Glomerular visceral epithelial cell (primary cell): Measurements from ENCODE around the gene AMOTL1.
"Not testable (repeated sequence)": the region's sequence is repeated elsewhere in the genome, so short reads cannot be mapped to it uniquely, and the experiment has no call there.

ENCODE experiments used
- DNase-seq: peaks from one replicate; pipeline ENCODE4 v3.0.0-alpha.2; 2016; ENCODE audit errors: extremely low spot score

Gene AMOTL1

DNA sequence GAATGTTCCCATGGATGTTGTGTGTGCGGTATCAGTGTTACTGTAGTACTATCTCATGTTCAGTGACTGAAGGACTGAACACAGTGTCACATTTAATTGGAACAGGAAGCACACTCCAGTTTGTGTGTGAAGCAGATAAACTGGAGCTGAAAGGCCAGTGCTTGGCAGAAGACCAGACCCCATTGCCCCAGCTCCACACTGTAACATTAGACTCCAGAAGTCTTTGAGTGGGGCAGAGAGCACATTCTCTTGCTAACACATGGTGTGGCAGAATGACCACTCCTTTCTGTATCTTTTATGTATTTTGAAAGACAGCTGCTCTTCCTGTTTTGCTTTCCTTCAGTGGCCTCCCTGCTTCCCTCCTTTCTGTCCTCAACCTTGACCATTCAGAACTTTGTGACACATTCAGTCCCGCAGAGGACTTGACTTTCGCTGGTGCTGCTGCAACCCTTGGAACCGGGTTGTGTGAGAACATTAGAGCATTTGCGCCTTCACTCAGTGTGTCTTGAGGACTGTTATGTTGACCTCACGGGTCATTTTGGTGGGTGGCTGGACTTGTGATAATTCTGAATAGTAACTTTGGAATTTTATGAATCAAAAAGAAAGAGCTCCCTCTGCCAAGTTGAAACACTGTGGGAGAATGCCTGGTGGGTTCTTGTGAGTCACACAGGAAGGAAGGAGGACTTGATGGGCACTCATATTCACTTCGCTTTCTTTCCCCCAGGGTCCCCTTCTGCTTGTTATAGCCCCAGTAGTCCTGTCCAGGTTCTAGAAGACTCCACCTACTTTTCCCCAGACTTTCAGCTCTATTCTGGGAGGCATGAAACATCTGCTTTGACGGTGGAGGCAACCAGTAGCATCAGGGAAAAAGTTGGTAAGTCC is 26.4 kb downstream of the AMOTL1 start:
- DNase-seq = peak; percentile 84

DNA sequence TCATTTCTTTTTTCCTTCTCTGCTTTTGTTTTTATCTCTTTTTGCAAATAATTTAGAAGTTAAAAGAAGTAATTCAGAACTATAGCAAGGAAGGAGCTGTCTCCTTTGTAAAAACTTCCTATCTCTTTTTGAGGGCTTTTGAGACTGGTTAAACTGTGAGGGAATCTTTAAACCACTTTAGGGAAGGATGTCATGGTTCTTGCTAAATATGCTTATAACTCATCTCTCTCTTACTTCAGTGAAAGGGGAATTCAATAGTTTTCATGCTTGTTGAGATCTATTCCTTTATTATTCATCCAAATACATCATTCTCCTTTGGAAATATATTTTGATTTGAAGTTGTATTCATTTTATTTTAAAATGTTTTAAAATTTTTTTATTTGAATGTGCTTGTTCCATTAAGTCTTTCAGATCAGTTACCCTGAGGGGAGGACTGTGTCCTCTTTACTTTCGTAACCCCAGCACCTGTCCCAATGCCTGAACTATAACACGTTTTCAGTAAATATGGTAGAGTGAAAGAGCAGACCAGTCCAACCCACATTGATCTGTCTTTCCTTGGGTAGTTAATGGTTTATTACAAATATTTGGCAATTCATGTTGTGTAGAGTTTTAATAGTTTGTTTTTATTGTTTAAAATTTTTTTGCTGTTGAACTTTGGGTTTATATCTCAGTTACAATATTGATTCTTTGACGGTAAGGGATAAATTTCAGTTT is 27.5 kb downstream of the AMOTL1 start:
- no peak for DNase-seq

DNA sequence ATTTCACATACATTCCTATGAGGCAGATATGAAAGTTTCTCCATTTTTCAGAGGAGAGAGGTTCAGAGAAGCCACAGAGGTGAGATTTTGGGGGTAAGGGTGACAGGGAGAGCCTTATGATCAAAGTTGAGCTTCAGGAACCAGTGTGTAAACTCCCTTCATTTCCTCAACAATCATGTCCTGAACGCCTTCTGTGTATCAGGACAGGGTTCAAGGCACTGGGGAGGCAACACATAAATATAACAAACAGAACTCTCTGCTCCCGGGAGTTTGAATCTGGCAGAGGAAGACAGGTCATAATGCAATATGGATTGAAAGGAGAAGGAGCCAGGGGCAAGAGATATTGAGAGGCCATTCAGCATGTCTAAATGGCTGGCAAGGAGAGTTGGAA is 28.0 kb downstream of the AMOTL1 start:
- DNase-seq = no peak

DNA sequence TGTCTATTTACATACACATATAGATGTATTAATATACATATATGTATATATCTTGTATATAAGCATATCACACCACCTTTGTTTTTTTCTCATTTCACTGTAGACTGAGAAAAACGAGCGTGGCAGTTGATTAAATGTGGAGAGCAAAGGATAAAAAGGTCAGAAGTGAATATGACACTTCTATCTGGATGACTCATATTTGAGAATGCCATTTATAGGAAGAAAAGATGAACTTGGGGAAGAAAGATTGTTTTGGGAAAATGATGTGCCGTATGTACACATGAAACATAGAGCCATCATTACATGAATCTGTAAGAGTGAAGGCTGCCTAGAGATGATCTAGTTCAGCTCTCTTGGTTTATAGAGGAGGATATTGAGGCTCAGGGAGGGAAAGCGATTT is 28.7 kb downstream of the AMOTL1 start:
- DNase-seq = no peak

DNA sequence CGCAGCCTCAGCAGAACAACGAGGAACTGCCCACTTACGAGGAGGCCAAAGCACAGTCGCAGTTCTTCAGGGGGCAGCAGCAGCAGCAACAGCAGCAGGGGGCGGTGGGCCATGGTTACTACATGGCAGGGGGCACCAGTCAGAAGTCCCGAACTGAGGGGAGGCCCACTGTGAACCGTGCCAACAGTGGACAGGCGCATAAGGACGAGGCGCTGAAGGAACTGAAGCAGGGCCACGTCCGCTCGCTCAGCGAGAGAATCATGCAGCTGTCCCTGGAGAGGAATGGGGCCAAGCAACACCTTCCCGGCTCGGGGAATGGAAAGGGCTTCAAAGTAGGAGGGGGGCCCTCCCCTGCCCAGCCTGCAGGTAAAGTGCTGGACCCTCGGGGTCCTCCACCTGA is 31.6 kb downstream of the AMOTL1 start:
- DNase-seq = no peak

DNA sequence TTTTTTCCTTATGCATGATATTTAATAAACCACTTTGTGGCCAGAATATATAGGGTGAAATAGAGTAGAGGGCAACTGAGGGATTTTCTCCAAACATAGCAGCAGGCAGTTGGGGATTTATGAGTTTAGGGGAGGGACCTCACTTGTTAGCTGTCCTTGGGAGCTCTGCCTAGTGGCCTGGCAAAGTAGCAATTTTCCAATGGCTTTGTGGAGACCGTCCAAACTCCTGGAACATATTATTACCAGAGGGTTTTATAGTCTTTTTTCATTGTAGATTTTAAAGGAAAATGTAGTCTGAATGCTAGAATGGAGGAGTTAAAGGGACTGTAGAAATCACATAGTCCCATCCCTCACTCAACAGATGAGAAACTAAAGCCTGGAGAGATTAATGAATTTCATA is 32.3 kb downstream of the AMOTL1 start:
- DNase-seq = no peak

DNA sequence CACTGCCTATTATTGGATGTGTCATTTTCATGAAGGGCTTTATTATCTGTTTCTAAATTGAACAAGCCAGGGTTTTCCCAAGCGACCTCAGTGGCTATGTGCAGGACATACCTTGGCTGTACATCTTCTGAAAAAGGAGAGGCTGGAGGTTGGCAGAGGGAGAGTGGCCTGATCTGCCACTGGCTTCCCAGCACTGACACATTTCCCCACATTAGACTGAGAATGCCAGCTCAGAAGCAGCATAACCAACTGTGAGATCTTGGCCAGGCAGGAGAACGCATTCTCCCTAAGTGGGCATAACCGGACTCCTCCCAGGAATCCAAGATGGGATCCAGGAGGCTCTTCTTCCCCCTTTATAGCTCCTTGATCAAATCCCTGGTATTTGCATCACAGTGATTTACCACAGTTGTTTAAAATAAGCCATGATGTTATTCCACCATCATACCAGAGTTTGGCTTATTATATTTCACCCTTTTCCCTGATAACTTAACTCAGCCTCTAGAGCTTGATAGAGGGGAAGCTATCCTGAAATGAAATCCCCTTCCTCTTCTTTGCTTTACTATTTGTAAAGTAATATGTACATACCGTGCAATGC is 33.8 kb downstream of the AMOTL1 start:
- DNase-seq = no peak

DNA sequence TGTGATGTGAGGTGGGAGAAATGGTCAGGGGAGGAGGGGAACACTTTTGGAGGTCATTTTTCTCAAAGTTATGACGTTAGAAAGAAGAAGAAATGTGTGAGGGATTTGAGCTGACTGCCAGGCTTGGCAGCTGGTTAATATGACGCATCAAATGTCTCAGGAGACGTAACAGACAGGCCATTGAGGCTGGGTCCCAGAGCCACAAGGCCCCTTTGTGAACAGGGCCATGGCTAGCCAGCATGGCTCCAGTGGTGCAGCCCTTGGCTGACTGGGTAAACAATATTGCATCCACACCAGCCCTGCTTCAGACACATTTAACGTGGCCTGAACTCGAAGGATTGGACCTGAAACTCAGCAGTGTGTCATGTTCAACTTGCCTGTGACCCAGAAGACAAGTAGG is 34.3 kb downstream of the AMOTL1 start:
- DNase-seq = no peak

DNA sequence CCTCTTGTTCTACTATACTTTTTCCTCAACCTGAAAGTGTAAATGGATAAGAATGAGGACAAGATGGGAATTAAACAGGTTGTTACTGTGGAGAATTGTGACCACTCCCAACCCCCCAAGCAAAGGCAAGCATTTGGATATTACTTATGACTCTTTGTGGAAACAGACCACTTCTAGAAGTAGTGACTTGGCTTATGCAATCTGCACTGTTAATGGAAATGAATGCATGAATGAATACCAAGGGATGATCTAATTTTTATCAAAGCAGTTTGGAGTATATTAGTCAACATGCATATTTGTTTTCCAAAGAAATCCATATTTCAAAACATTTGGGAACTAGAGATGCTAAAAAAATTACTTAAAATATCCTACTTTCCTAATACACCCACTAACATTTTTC is 35.3 kb downstream of the AMOTL1 start:
- no peak for DNase-seq

DNA sequence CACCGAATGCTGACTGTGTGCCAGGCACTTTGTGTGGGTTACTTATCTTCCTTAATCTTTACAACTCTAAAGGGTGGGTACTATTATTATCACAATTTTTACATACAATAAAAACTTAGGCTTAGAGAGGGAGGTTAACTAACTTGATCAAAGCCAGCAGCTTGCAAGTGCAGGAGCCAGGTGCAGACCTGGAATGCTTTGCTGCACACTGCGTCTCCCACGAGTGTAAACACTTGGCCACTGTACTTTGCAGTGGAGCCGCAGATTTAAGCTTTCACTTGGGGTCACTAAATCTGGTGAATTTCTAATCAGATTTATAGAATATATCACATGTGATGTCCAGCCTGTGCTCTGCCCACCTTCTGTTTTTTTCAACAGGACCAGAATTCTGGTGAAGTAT is 36.7 kb downstream of the AMOTL1 start:
- DNase-seq = no peak

DNA sequence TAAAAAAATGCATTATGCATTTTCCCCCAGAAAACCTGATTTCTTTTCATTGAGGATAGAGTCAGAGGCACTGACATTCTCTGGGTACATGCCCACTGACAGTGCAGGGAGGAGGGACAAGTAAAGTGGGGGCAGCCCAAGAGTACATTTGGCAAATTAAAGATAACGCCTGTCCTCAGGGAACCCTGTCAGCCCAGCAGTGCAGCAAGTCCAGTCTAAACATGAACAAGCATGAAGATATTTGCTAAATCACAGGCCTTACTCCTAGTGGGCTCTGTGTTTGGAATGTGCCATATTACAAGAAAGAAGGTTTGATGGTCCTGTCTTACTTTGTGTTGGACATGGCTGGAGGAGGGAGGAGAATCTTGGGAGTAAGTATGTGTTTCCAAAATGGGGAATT is 37.9 kb downstream of the AMOTL1 start:
- DNase-seq = no peak

DNA sequence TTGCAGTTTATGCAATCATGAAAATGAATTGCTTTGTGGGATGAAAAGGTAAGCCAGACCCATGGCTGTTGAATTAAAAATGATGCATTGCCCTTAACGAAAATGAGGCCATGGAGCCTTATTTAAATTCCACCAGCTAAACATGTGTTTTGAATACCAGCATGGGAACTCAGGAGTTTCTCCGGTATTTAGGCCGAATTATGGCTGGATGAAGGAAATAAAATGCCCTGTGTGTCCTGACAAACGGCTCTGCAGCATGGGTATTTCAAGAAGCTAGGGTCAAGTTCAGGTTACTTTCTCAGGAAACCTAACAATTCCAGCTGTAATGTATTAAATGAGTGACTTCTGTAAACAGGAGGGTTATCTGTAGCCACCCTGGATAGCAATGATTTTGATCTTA is 38.3 kb downstream of the AMOTL1 start:
- no peak for DNase-seq

DNA sequence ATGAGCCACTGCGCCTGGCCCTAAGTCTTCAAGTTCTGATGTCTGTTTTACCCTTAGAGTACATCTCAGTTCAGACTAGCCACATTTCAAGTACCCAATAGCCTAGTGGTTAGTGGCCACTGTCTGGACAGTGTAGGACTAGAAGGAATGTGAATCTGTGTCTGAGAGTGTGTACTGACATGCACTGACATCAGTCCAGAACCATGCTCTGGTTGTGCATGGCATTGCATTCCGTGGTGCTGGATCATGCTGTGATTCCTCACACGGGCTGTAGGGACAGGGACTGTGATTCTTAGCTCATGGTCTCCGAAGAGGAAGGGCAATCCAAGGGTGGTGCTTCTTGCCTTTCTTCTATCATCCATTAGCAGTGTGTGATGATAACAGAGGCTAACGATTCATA is 41.1 kb downstream of the AMOTL1 start:
- DNase-seq = no peak

DNA sequence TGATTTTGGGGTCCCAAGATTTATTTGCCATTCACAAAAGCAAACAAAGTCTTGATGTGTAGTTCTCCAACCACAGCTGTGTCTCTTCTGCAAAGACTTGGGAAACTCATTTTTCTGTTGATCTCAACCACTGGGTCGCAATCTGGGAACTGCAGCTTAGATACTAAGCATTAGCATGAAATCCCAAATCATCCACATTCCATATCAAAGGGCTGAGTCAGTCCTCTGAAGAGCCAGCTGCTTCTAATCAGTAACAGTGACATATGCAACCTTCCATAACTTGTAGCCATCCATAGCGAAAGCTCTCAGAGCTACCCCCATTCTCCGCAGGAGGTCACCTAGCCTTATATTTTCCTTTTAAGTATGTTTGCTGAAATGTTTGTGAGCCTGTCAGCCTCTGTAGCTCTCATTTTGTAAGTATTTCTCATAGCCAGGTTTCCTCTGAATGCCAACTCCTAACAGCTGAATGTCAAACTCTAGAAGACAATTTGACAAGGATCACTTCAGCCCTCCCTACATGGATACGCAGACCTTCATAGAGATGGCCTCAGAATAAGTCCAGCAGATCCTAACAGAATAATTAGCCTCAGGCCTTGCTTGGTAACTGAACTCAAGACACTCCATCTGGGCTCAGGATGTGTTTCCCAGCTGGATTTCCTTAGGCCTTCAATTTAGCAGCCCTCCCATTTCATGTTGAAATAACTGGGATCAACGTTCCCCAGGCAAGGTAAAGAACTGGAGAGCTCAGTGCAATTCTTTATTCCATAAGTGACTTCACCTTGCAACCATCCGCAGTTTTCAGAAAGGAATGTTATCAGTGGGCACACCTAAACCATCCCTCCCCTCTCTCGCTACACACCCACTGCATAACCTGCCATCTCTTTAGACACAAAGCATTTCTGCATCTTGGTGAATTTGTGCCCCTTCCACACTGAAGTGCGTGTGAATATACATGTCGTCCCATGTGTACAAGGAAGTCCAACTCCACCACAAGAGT is 44.9 kb downstream of the AMOTL1 start:
- DNase-seq = not testable (repeated sequence)

DNA sequence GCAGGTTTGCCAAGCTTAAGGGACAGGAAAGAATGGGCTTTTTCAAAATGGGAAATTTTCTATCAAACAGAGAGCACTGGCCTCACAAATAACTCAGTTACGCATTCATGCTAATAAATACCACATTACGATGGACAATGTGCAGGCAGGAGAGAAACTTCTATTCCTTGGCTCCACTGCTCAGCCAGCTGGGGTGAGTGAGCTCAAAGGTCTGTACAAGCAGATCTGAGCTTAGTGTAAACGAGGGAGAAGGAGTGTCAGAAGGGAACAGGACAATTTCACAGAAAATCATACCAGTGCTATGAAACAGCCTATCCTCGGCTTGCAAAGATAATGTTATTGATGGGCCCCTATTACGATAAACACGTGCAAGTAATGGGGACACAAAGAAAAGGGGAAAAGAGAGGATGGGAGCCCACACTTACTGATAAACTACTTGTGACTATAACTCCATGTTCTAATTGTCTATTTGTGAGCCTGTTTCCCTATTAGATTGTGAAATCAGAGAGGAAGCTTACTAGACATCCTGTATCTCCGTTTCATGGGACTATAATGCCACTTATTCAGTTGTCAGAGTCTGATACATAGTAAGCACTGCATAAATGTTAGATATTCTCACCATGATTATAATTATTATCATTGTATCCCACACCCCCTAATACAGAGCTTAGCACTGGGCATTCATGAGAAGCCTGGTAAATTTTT is 46.3 kb downstream of the AMOTL1 start:
- no peak for DNase-seq

DNA sequence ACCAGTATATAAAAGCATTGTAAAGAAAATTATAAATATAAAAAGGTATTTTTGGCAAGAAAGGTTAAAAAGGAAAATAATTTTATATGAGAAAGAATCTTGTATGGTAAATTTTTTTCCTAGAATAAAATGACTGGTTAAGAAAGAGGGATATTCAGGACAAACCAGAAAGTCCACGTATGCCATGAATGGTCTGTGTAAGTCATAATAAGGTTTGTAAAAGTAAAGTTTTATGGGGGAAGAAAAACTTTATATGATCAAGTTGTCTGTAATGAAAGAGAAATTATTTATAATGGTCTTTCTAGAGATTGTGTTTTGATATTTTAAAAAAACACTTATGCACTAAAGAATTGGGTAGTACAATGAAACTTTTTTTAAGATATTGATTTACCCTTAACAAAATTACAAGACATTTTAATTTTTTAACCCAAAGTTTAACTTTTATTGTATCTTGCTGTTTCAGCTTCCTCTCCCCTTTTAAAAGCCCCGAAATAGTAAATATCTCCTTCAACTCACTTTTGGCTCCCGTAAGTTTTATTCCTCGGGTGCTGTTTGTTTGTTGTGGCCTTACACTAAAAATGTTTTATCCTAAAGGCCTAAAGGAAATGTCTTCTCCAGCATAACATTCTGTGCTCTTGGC is 47.7 kb downstream of the AMOTL1 start:
- peak; percentile 10 for DNase-seq

DNA sequence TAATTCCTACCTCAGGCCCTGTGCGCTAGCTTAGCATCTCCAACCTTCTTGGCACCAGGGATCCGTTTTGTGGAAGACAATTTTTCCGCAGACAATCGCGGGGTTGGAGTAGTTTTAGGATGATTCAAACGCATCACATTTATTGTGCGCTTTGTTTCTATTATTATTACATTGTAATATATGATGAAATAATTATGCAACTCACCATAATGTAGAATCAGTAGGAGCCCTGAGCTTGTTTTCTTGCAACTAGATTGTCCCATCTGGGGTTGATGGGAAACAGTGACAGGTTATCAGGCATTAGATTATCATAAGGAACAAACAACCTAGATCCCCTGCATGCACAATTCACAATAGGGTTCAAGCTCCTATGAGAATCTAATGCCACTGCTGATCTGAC is 52.3 kb downstream of the AMOTL1 start:
- DNase-seq = no peak

DNA sequence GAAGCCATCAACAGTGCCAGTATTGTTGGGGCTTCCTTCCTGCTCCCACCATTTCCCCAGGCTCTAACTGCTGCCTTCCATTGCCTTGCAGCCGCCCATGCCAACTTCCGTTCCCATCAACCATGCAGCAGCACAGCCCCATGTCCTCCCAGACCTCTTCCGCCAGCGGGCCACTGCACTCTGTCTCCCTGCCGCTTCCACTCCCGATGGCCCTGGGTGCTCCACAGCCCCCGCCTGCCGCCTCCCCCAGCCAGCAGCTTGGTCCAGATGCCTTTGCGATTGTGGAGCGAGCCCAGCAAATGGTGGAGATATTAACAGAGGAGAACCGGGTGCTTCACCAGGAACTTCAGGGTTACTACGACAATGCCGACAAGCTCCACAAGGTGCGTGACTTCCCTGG is 53.3 kb downstream of the AMOTL1 start:
- DNase-seq = no peak

DNA sequence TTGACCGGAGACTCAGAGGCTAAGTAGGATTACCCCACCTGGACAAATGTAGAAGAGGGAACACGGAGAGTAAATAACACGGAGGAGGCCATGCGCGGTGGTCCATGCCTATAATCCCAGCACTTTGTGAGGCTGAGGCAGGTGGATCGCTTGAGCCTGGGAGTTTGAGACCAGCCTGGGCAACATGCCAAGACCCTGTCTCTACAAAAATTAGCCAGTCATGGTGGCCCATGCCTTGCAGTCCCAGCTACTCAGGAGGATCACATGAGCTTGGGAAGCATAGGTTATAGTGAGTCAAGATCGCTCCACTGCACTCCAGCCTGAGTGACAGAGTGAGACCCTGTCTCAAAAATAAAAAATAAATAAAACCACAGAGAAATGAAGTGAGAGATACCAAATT is 53.9 kb downstream of the AMOTL1 start:
- DNase-seq = no peak

DNA sequence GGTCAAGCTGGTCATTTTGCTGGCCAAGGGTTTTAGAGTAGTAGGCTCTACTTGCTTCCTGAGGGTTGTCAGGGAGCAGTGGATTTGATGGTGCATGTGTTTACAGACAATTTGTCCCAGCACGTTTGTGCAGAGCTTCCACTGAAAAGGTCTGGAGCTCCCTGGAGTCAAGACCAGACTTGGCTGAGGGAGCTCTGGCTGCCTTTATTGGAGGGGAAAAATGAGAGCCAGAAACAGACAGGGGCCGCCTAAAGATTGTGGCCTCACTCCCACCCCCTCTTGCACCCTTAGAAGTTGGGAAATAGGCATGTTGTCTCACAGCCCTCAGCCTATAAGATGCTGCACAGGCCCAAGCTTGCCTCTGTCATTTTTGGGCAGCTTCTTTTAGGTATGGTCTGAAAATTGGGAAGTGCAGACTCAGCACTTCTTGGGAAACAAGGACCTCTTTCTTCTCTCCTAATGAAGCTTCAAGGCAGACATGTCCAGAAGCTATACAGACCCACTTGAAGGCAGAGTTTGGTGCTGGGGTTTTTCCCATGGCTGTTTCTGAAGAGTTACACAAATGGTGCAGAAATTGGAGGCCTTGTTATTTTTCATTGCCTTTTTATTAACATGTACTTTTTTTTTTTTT is 55.1 kb downstream of the AMOTL1 start:
- DNase-seq = no peak
